Measurements from ENCODE around the gene SLC6A19.

The SLC6A19 gene

DNA sequence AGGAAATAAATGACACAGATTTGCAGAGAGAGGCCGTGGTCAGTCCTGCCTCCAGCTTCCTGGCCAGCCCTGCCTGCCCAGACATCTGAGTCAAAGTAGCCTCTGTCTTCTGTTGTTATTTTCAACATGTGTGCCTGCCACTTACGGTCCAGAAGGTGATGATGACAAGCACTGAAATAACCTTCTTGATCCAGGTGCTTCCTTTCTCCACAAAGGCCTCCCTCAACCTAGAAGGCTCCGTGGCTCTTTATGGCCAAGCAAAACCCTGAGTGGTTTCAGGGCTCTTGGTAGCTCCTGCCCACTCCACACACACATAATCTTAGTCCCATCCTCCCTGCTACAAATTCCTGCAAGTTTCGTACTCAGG lies 34.1 kb upstream of the SLC6A19 start:
- DNase-seq: no peak

DNA sequence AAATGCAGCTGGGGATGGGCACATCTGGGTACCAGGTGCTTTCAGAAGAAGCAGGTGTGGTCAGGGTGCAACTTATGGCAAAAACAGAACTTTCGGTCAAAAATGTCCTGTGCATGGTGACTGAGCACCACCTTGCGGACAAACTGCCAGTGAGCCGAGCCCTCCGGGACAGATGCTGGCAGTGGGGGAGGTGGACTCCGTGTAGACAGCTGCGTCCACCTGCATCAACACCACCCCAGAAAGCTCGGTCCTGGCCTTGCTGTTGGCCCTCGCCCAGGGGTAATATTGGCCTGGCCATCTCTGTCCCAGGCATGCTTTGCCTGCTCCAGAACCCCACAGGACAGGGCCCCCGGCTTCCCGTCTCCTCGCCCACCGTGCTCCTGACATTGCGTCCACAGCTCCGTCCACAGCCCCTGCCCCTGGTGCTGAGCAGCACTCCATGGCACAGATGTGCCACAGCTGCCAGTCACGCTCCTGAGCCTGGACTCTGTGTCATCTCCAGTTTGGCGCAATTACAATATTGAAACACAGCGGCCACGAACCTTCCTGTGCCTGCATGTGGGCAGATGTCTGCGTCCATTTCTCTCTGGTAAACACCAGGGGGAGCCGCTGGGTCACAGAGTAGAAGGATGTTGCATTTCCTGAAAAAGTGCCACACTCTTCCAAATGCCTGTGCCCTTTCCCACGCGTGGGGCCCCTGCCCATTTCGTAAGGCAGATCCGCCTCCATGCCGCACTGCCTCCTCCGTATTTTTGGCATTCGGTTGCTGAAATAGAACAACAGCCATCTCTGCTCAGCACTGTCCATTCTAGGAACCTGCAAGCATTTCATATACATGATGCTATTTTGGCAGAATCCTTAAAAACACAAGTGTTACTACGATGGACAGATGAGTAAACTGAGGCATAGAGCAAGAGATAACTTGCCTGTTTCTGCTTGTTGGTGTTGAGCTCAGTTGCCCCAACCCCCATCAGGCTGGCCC lies 33.4 kb upstream of the SLC6A19 start:
- DNase-seq: peak; percentile 75

DNA sequence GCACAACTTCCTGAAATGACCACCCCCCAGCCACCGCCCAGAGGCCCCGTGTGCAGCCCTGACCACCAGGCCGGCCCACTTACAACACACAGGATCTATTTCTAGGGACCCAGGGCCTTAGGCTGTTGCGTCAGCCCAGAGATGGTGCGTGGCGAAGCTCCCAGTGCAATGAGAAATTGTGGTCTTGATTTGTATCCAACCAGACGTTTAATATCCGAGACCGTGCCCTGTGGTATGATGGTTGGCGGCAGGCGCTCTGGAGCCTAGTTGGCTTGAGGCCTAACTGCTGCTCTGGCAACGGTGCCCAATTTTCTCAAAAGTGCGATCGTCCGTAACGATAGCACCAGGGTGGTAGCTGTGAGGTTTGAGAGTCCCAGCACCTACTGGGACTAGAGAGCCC lies 32.6 kb upstream of the SLC6A19 start:
- no peak for DNase-seq

DNA sequence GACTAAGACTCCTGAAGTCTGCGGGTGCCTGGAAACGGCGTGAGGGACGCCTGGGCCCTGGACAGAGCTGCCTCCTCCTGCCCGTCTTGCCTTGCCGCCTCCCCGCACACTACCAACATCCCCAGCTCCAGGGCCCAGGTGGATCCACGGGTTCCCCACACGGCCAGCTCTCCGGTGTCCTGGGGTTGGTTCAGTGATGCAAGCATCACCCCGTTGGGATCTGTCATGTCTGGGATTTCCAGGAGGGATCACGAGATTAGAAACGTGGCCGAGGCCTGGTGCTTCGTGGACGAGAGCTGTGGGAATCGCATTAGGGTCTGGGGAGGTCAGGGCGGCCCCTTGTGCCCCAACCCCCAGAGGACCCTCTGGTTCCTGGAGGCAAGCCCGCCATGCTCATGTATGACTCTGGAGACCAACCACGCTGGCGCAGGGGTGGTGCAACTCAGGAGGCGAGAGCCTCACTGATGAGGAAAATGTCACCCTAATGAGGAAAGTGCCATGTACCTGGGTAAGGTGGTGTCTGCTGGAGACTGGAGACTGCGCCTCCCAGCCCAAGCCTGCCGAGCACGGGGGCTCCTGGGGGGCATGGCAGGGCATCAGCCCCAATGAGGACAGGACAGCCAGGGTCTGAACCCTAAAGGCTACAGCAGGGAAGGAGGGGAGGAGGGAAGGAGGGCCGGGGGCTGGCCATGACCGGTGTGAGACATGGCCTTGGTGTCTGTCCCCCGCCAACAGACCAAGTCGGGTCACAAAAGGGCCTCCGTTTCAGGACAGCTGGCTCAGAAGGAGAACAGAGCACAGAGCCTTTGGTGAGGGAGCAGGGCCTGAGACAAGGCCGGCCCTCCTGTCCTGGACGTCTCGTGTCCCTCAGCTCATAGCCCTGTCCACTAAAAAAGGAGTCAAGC lies 31.9 kb upstream of the SLC6A19 start:
- DNase-seq: no peak

DNA sequence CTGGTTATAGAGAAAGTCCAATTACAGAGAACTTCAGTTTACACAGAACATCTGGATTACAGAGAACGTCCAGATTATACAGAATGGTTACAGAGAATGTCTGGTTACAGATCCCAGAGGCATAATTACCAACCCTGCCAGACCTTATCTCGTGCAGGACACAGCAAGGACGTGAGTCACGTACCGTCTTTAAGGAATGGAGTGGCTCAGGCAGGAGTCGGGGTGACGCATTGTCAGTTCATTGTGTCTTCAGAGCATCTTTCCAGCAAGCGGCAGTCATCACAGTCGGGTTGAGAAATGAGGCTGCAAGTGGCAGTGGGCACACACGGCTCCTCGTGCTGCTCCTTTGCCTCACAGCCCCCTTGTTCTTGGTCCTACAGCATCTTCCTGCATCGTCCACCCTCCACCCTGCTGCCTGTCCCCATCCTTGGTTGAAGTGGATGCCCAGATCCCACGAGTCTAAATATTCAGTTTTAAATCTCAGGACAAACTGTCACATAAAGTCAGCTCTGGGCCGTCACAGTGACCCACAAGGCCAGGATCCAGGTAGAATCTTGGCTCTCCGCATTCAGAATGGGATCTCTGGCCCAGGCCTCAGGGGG lies 30.0 kb upstream of the SLC6A19 start:
- no peak for DNase-seq

DNA sequence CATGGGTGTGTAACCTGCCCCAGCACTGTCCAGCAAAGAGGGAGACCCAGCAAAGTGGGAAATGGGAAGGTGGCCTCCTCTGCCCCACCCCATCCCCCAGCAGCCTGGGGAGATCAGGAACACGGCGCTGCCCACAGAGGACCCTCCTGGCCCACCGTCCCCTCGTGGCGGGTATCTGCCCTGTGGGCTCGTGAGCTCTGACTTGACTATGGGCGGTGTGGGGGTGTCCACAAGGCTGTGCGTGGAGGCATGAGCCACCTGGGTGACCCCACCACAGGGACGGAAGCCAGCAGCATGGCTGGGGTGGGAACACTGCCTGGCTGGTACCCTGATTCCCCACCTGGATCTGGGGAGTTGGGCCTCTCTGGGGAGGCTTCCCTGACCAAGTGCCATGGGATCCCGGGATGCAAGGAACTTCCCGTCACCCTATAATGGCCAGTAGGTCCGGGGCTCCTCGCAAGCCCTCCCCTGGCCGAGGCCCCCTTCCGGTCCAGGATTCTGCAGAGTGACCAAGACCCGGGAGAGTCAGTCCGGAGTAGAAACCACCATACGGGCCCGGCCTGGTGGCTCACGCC lies 29.3 kb upstream of the SLC6A19 start:
- DNase-seq: no peak

DNA sequence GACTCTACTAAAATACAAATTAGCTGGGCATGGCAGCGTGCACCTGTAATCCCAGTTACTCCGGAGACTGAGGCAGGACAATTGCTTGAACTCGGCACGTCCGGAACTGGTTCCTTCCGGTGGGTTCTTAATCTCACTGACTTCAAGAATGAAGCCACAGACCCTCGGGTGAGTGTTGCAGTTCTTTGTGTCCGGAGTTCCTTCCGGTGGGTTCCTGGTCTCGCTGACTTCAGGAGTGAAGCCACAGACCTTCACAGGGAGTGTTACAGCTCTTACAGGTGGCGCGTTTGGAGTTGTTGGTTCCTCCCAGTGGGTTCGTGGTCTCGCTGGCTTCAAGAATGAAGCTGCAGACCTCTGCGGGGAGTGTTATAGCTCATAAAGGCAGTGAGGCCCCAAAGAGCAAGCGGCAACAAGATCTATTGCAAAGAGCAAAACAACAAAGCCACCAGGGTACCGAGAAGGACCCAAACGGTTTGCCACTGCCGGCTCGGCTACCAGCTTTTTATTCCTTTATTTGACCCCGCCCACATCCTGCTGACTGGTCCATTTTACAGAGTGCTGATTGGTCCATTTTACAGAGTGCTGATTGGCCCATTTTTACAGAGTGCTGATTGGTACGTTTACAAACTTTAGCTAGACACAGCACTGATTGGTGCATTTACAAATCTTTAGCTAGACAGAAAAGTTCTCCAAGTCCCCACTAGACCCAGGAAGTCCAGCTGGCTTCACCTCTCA lies 28.6 kb upstream of the SLC6A19 start:
- peak; percentile 64 for DNase-seq

DNA sequence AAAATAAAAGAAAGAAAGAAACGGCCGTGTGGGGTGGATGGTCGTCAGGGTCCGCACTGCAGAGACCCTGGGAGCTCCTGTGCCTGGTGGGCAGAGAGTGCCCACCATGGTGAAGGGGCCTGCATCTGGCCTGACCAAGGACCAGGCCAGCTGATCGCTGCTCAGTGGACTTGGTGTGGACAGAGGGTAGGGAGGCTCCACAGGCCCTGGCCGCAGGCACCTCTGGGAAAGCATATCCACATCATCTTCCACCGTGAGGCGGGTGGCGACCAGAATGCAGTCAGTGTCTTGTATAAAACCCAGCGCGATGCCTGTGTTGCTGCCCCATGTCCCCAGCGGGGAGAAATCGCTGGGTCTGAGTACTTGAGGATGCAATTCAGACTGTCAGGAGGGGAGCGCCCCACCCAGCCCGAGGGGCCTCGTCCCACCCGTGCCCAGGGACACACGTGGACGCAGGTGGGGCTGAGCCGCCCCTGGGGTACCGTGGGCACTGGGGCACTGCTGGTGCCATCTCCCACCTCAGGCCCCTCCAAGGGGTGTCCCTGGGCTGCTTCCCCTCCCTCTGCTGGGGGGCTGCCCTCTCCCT lies 27.8 kb upstream of the SLC6A19 start:
- DNase-seq: no peak

DNA sequence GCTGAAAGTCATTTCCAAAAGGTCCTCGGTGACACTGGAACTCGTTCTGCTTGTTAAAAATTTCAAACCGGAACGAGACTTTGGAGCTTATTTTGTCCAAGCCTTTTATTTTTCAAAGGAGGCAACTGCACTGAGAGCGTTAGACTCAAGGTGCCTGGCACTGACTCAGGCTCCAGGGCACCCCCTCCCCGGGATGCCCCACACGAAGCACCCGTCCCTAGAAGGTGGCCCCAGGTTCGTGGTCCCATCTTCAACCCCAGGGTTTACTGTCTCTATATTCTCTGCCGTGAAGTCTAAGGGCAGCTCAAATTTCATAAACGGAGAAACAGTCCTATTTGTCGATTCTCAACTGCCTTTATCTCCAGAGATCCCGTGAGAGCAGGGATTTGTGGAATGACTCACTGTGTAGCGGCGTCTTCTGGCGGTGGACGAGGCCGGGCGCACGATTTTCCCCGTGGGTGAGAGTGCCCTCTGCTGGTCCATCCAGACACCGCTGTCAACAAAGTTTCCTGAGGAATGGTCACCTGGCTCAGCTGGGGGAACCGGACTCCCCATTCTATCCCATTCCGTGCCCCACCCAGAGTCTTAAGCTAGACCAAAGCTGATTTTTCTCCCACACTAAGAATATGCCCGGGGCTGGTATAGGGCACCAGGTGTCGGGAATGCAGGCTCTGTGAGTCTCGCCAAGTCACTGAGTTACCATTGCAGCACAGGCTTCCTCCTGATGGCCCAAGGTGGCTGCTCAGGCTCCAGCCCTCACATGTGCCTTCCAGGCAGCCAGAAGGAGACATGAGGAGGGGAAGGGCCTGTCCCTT lies 27.1 kb upstream of the SLC6A19 start:
- peak; percentile 77 for DNase-seq

DNA sequence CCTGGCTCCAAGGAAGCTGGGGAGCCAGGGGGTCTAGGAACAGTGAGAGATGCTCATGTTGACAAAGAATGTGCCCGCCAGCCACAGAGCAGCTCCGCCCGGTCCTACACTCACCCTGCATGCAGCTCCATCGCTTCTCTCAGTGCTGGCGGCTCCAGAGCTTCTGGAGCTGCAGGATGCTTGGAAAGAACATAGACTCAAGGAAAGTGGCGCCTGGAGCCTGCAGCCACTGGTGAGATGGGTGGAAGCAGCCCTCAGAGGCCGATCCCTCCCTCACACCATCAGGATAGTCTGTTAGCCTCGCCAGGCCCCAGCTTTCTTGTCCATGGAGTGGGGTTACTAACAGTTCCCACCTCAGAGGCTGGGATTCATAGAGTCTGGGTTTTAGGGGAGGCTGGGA lies 26.4 kb upstream of the SLC6A19 start:
- DNase-seq: no peak

DNA sequence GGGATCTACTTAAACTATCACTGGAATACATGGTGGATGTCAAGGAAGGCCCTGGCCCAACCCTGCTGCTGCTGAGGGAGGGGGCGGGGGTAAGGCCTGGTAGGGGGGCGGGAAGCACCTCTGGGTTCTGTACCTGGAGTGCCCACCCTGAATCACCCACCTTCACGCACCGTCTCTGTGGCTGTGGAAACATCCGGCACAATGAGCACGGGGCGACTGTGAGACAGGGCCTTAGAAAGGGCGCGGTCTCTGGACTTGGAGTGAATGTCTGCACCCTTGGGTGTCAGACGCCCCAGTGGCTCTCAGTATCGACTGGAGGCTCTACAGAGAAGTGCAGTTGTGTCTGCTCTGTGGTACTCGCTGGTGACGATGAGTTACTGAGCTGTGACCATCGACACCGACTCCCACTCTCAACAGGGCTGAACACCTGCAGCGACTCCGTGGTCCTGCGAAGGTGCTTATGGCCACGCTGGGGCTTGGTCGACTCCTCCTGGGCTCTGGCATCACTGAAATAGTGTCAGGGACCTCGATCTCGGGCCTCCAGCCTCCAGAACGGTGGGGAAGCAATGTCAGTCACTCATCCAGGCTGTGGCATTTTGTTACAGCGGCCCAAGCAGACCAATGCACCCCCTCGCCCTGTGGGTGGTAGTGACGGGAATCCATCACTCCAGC lies 25.5 kb upstream of the SLC6A19 start:
- no peak for DNase-seq

DNA sequence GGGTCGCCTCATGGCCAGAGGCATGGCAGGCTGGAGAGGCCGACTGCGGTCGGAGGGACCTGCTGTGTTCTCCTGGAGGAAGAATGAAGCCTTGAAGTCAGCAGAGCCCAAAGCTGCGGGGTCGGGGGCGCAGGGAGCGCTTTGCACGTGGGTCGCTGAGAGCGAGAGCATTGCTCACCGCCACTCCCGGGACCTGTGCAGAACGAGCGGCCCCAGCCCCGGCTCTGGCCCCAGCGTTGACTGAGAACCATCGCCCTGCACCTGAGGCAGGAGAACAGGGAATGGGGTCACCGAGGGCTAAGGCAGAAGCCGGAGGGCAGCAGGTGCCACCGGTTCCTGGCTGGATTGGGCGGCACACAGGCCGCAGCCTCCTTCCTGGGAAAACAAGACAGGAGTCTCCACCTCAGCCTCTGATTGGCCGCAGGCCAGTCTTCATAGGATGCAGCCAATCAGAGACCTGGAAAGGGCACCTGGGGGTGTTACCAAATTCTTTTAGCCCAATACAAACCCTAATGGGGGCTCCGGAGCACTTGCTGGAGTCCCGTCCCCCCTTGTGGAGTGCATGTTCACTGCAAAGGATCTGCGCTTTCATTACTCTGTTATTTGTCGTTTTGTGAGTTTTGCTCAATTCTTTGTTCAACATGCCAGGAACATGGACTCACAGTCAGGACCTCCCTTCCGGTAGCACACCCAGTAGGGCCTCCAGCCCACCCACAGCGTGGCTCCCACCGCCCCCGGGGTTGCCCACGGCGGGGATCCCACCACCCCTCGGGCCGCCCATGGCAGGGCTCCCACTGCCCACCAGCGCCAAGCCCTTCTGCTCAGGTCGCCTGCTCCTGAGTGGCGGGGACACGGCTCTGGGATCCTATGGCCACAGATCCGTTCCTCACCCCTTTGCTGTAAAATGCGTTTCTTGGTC lies 24.7 kb upstream of the SLC6A19 start:
- no peak for DNase-seq

DNA sequence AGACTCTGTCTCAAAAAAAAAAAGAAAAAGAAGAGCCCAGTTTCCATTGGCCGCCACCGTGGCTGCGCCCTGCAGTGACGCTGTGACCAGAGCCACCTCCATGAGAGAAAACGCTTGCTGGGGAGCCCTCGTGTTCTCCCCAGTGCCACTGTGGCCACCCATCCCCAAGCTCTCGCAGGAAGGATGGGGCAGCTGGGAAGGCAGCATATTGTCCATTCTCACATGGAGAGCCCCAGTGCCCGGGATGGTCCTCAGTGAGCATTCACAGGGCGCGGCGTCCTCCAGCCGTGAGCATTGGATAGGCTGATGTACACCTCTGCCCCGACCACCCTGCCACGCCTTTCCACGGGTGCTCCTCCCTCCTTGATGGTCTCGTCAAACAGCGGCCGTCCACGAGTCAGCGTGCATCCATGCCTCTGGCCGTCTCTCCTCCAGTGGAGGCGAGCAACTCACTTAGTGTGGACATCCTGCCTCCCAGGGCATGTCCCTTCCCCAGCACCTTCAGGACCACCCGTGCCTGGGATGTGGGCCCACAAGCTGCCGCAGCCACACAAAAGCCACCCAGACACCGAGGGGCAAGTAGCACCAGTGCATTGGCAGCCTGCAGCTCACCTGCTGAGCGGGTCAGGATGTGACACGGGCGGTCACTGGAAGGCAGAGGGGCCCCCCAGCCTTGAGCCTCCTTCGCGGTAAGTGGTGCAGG lies 23.4 kb upstream of the SLC6A19 start:
- no peak for DNase-seq

DNA sequence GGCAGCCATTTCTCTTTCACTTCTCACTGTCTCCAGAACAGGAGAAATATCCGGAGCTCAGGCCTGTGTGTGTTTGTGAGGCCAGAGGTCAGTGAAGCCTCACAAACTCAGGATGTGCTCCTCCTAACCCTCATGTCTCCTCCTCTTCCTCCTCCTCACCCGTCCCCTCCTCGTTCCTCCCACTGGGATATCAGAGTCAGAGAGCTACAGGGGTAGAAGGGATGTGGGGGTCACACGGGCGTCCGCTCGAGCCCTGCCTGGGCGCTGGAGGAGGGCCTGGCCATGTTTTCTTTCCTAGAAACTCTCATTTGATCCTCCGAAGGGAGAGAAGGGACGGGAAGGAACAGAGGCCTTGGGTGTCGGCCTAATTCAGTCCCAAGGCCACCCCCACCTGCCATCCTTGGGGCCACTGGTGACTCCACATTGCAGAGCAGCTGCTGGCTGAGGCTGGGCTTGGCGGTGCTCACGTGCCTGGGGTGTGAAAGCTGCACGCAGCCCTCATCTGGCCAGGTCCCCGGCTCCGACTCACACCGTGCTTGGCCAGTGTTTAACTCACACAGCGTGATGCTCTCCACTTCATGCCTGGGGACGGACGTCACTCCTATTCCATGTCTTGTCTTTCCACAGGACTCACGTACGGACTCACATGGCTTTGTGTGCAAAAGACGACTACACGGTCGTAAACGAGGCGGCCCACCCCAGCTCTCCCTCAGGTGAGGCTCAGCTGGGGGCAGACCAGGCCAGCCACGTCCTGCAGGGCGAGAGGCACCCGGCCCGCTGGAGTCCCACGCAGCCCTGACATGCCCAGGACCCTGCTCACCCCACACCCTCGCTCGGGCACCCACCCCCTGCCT lies 22.6 kb upstream of the SLC6A19 start:
- DNase-seq: no peak

DNA sequence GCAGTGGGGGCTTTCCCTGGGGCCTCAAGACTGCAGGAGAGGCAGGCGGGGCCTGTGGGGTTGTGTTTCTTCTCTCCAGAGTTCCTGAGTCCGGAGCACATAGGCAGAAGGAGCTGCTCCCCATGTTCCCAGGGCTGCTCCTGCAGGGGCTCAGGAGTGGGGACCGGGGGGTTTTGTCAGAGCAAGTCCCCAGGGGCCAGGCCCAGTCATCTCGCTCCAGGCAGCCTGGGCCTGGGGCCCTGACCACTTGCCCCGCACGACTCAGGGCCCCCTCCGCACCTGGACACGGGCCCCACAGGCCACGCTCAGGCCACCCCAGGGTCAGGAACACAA lies 22.0 kb upstream of the SLC6A19 start:
- no peak for DNase-seq

DNA sequence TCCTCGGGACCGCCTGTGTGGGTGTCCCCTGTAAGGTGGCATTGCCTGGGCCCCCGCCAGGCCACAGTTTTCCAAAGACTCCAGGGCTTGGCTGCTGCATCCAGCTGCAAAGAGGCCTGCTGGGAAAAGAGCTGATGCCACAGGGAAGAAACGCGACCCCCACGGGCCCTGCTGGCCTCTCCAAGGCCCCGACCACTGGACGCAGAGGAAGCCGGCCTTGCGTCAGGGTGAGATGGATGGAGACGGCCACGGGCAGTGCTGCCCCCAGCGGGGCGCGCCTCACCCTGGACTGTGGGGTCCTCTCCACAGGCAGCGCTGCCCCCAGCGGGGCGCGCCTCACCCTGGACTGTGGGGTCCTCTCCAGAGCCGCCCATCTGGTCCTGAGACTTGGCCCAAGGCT lies 21.3 kb upstream of the SLC6A19 start:
- no peak for DNase-seq

DNA sequence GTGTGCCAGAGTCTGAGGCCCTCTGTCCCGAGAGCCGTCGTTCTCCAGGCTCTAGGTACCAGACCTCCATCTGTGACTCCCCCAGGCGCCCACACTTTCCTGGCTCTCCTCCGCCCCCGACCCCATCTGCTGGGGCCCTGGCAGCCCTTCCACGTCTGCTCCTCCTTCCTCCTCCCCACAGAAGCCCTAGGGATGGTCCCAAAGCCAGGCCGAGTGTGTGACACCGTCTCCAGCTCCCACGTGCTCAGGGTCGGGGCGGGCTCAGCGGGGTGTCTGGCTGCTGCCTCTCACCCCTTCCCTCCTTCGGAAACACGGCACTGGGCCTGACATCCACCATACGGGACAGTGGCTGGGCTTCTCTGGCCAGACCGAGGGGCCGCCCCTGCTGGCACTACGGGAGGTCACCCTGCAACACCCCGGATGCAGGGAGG lies 20.5 kb upstream of the SLC6A19 start:
- DNase-seq: no peak
